ENCODE measurements around the gene DPP6.

DNA sequence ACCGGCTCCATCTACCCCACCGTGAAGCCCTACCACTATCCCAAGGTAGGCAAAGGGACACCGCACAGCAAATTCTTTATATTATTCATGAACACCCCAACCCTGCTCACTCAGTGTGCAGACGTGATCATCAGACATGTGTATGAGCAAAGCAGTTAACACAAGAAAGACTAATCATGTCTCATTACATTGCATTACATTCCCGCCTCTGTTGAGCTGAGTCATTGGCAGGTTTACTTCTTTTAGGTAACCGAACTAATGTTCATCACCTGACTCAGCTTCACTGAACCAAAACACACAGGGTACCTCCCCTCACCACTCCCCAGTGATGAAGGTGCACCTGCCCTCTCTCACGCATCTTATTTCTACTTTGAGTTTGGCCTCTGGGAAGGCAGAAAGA is 717.3 kb downstream of the DPP6 start:
- TF ChIP-seq, protein P1, sequence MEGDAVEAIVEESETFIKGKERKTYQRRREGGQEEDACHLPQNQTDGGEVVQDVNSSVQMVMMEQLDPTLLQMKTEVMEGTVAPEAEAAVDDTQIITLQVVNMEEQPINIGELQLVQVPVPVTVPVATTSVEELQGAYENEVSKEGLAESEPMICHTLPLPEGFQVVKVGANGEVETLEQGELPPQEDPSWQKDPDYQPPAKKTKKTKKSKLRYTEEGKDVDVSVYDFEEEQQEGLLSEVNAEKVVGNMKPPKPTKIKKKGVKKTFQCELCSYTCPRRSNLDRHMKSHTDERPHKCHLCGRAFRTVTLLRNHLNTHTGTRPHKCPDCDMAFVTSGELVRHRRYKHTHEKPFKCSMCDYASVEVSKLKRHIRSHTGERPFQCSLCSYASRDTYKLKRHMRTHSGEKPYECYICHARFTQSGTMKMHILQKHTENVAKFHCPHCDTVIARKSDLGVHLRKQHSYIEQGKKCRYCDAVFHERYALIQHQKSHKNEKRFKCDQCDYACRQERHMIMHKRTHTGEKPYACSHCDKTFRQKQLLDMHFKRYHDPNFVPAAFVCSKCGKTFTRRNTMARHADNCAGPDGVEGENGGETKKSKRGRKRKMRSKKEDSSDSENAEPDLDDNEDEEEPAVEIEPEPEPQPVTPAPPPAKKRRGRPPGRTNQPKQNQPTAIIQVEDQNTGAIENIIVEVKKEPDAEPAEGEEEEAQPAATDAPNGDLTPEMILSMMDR (IDR thresholded peaks at IDR 0.05) = no peak
- TF ChIP-seq POLR2AphosphoS5 (IDR thresholded peaks at IDR 0.05; ENCODE audit: low read depth, low read length) = no peak
- TF ChIP-seq SIN3A (IDR thresholded peaks at IDR 0.05; ENCODE audit: borderline replicate concordance, insufficient read depth, low read depth, low read length) = no peak
- TF ChIP-seq, protein P2, sequence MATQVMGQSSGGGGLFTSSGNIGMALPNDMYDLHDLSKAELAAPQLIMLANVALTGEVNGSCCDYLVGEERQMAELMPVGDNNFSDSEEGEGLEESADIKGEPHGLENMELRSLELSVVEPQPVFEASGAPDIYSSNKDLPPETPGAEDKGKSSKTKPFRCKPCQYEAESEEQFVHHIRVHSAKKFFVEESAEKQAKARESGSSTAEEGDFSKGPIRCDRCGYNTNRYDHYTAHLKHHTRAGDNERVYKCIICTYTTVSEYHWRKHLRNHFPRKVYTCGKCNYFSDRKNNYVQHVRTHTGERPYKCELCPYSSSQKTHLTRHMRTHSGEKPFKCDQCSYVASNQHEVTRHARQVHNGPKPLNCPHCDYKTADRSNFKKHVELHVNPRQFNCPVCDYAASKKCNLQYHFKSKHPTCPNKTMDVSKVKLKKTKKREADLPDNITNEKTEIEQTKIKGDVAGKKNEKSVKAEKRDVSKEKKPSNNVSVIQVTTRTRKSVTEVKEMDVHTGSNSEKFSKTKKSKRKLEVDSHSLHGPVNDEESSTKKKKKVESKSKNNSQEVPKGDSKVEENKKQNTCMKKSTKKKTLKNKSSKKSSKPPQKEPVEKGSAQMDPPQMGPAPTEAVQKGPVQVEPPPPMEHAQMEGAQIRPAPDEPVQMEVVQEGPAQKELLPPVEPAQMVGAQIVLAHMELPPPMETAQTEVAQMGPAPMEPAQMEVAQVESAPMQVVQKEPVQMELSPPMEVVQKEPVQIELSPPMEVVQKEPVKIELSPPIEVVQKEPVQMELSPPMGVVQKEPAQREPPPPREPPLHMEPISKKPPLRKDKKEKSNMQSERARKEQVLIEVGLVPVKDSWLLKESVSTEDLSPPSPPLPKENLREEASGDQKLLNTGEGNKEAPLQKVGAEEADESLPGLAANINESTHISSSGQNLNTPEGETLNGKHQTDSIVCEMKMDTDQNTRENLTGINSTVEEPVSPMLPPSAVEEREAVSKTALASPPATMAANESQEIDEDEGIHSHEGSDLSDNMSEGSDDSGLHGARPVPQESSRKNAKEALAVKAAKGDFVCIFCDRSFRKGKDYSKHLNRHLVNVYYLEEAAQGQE (IDR thresholded peaks at IDR 0.05; ENCODE audit: insufficient read depth in 1 of 2, low read depth in 2 of 2, low read length in 1 of 2) = no peak
- no peak for TF ChIP-seq TCF7L2 (IDR thresholded peaks at IDR 0.05; ENCODE audit: low read depth, low read length)

All from Panc1 (cell line).